SK-N-SH (cell line): ENCODE data around the gene PIP4K2A. TPM values are rescaled to one million over a fixed set of nuclear protein-coding genes. Genes with fewer than 3 reads are reported as not detected.

Experiments used
- CTCF ChIA-PET: fragments of 300-600, 350-600 bp; formaldehyde crosslinking; extraction: SDS; loops from one replicate; lab custom pipeline; 2021; lab: Yijun Ruan, JAX
- POLR2A ChIA-PET: fragments of 350-600 bp; sonication (Branson Sonifier 250); formaldehyde crosslinking; extraction: SDS; loops from one replicate; lab custom pipeline; 2020; ENCODE audit warnings: antibody characterized with exemption, inconsistent platforms; lab: Yijun Ruan, JAX
- DNase-seq: peaks from one replicate; pipeline ENCODE4 v3.0.0; 2012
- H2AFZ ChIP-seq: fragments of 200-600 bp; sonication (generic); 2 replicates; pipeline ENCODE4 v1.8.1; 2016; ENCODE audit warnings: antibody characterized with exemption, mild to moderate bottlenecking, low read depth
- H3F3A ChIP-seq: fragments of 200-600 bp; sonication (generic); replicated peaks from 2 replicates; pipeline ENCODE3; 2016; ENCODE audit warnings: antibody characterized with exemption, mild to moderate bottlenecking; ENCODE audit not compliant: insufficient read depth
- H3K27ac ChIP-seq, 2 experiments: fragments of 200-500 bp in 1 of 2; fragments of 200-600 bp in 1 of 2; sonication (Bioruptor generic) in 1 of 2; sonication (generic), shearing (Covaris generic) in 1 of 2; 2 replicates each; pipeline versions ENCODE4 v1.5.1 to v1.6.1; 2014 to 2016; ENCODE audit warnings: low read depth in 2 of 2, inconsistent platforms in 1 of 2, low read length in 1 of 2, mild to moderate bottlenecking in 1 of 2, mixed read lengths in 1 of 2
- H3K27me3 ChIP-seq: fragments of 200-600 bp; sonication (generic), shearing (Covaris generic); 2 replicates; pipeline ENCODE4 v1.6.1; 2016; ENCODE audit warnings: mixed run types; ENCODE audit not compliant: insufficient read depth
- H3K36me3 ChIP-seq, 2 experiments: fragments of 200-500 bp in 1 of 2; fragments of 200-600 bp in 1 of 2; sonication (Bioruptor generic) in 1 of 2; sonication (generic) in 1 of 2; replicated peaks in 1 of 2; 2 replicates each; pipeline versions ENCODE3 to v1.5.1; 2014 to 2016; ENCODE audit warnings: low read length in 1 of 2, mild to moderate bottlenecking in 1 of 2; ENCODE audit not compliant: insufficient read depth in 2 of 2, control insufficient read depth in 1 of 2
- H3K4me1 ChIP-seq, 2 experiments: fragments of 200-500 bp in 1 of 2; fragments of 200-600 bp in 1 of 2; sonication (Bioruptor generic) in 1 of 2; sonication (generic), shearing (Covaris generic) in 1 of 2; 2 replicates each; pipeline versions ENCODE4 v1.5.1 to v1.6.1; 2014 to 2016; ENCODE audit warnings: low read depth in 1 of 2, low read length in 1 of 2, mixed run types in 1 of 2; ENCODE audit not compliant: insufficient read depth in 2 of 2, control insufficient read depth in 1 of 2
- H3K4me2 ChIP-seq: fragments of 200-600 bp; sonication (generic), shearing (Covaris generic); 2 replicates; pipeline ENCODE4 v1.6.1; 2017; ENCODE audit warnings: mixed run types
- H3K4me3 ChIP-seq, 2 experiments: fragments of 200-500 bp in 1 of 2; fragments of 200-600 bp in 1 of 2; sonication (Bioruptor generic) in 1 of 2; sonication (generic), shearing (Covaris generic) in 1 of 2; 2 replicates each; pipeline versions ENCODE4 v1.5.1 to v1.8.1; 2014 to 2016; ENCODE audit warnings: low read depth in 2 of 2, inconsistent platforms in 1 of 2, low read length in 1 of 2, mild to moderate bottlenecking in 1 of 2, mixed read lengths in 1 of 2, moderate library complexity in 1 of 2
- H3K79me2 ChIP-seq: fragments of 200-600 bp; sonication (generic); 2 replicates; pipeline ENCODE4 v1.8.1; 2017; ENCODE audit warnings: mild to moderate bottlenecking; ENCODE audit not compliant: insufficient read depth
- H3K9ac ChIP-seq: fragments of 200-600 bp; sonication (generic); 2 replicates; pipeline ENCODE4 v1.6.1; 2017; ENCODE audit warnings: mixed run types
- H3K9me2 ChIP-seq: fragments of 200-600 bp; sonication (generic); 2 replicates; pipeline ENCODE4 v1.6.1; 2017; ENCODE audit warnings: mixed run types
- H3K9me3 ChIP-seq: fragments of 200-600 bp; sonication (generic); 2 replicates; pipeline ENCODE4 v1.6.1; 2017; ENCODE audit warnings: mixed run types, mild to moderate bottlenecking, moderate library complexity
- H4K20me1 ChIP-seq: fragments of 200-600 bp; sonication (generic); 2 replicates; pipeline ENCODE4 v1.6.1; 2017; ENCODE audit warnings: mild to moderate bottlenecking, mixed run types; ENCODE audit not compliant: insufficient read depth
- CTCF ChIP-seq: fragments of 200-600 bp; sonication (generic); IDR thresholded peaks from 2 replicates; pipeline ENCODE4 v1.6.1; 2017; ENCODE audit warnings: antibody characterized with exemption, mild to moderate bottlenecking, moderate library complexity
- FOXJ3 ChIP-seq: sonication (generic); formaldehyde crosslinking; IDR thresholded peaks from 2 replicates; pipeline ENCODE4 v1.5.1; 2020; ENCODE audit warnings: mild to moderate bottlenecking, missing genetic modification reagents
- FOXM1 ChIP-seq: IDR thresholded peaks from 2 replicates; pipeline ENCODE4 v1.4.0; 2012; ENCODE audit warnings: low read depth, mild to moderate bottlenecking
- GATA2 ChIP-seq: sonication (generic); formaldehyde crosslinking; IDR thresholded peaks from 2 replicates; pipeline ENCODE4 v1.5.0; 2020; ENCODE audit warnings: mild to moderate bottlenecking, missing genetic modification reagents
- IRF3 ChIP-seq: fragments of 150-350 bp; IDR thresholded peaks from 2 replicates; pipeline ENCODE4 v1.6.1; 2016; ENCODE audit warnings: mild to moderate bottlenecking, low read depth, low read length
- MAX ChIP-seq: IDR thresholded peaks from 2 replicates; pipeline ENCODE4 v1.4.0; 2012; ENCODE audit warnings: low read depth
- MEF2A ChIP-seq: IDR thresholded peaks from 2 replicates; pipeline ENCODE4 v1.4.0; 2012; ENCODE audit warnings: low read depth, borderline replicate concordance
- NFIC ChIP-seq: IDR thresholded peaks from 2 replicates; pipeline ENCODE4 v1.4.0; 2012; ENCODE audit warnings: borderline replicate concordance
- PBX3 ChIP-seq: IDR thresholded peaks from 2 replicates; pipeline ENCODE4; 2012
- RAD21 ChIP-seq: IDR thresholded peaks from 2 replicates; pipeline ENCODE4 v1.6.1; 2012; ENCODE audit warnings: mild to moderate bottlenecking, low read length
- RXRA ChIP-seq: IDR thresholded peaks from 2 replicates; pipeline ENCODE4 v1.4.0; 2012; ENCODE audit warnings: low read depth, mild to moderate bottlenecking, borderline replicate concordance
- SIN3A ChIP-seq: IDR thresholded peaks from 2 replicates; pipeline ENCODE4 v1.6.1; 2012; ENCODE audit warnings: low read depth, mild to moderate bottlenecking, low read length, moderate library complexity, borderline replicate concordance
- TAF1 ChIP-seq: IDR thresholded peaks from 2 replicates; pipeline ENCODE4 v1.6.1; 2012; ENCODE audit warnings: low read depth, mild to moderate bottlenecking, low read length, moderate library complexity, borderline replicate concordance
- TCF12 ChIP-seq: IDR thresholded peaks from 2 replicates; pipeline ENCODE4 v1.4.0; 2012
- YY1 ChIP-seq: IDR thresholded peaks from 2 replicates; pipeline ENCODE4 v1.4.0; 2012; ENCODE audit warnings: low read depth, mild to moderate bottlenecking
- ZBTB33 ChIP-seq: IDR thresholded peaks from 2 replicates; pipeline ENCODE4 v1.4.0; 2012; ENCODE audit warnings: low read depth, borderline replicate concordance
- WGBS: methylation state at CpG from one replicate; pipeline ENCODE4 v1.1.6; 2017; ENCODE audit warnings: low lambda C conversion rate; 5-methylcytosine and 5-hydroxymethylcytosine counted together
- polyA plus RNA-seq, 3 experiments: library from polyadenylated mRNA; depleted of rRNA; stranded (reverse); fragments of >200 nt; gene quantifications; 2 replicates each; pipeline ENCODE4 v1.2.3, GENCODE V29; 2012

The PIP4K2A gene
- polyA plus RNA-seq, 1 of the 3 experiments (the other 2 are of a cell fraction): 10.8 TPM

- H3K4me3 ChIP-seq: no peak overlapping the region
- no peaks in the 10 kb centered on the region for H3K9me2 ChIP-seq
- H3K9ac ChIP-seq: no peak overlapping the region
- ChIA-PET POLR2A (no interaction called here), CTCF (interaction anchor here (0.6 to 1.1 kb wide), 2 partner anchors 15 to 155 kb away, joined by 3 to 4 read pairs; no protein-coding TSS in a partner anchor)
- no peak overlapping the region for H2AFZ ChIP-seq
- H3F3A ChIP-seq: no peaks in the 10 kb centered on the region
- H3K4me2 ChIP-seq: no peak overlapping the region
- H3K27ac ChIP-seq: no peak overlapping the region
- H3K79me2 ChIP-seq: no peaks in the 10 kb centered on the region
- no peaks in the 10 kb centered on the region for H3K4me1 ChIP-seq
- 89% methylated on average over 8 of the region's 8 CpGs for WGBS
- no peaks in the 10 kb centered on the region for H4K20me1 ChIP-seq
- DNase-seq: no peak
- H3K9me3 ChIP-seq: no peaks in the 10 kb centered on the region
- peaks cover 5 to 18% of the 10 kb centered on the region in 2 experiments for H3K36me3 ChIP-seq
- no peaks in the 10 kb centered on the region for H3K27me3 ChIP-seq
- TF ChIP-seq NFIC: no peak
- no peak for TF ChIP-seq MEF2A
- no peak for TF ChIP-seq SIN3A
- TF ChIP-seq ZBTB33: no peak
- TF ChIP-seq GATA2 (CRISPR knock-in tag): no peak
- TF ChIP-seq IRF3: no peak
- no peak for TF ChIP-seq RXRA
- TF ChIP-seq MAX: no peak
- TF ChIP-seq FOXM1: no peak
- no peak for TF ChIP-seq TAF1
- TF ChIP-seq PBX3: no peak
- no peak for TF ChIP-seq TCF12
- no peak for TF ChIP-seq FOXJ3 (CRISPR knock-in tag)
- no peak for TF ChIP-seq CTCF
- TF ChIP-seq YY1: no peak
- no peak for TF ChIP-seq RAD21
These were observed 177.8 kb downstream of the PIP4K2A start for GRCh38 chr10:22536620-22537019.
